Measurements from ENCODE around the gene HLA-DQA1.
"Not testable (repeated sequence)": the region's sequence is repeated elsewhere in the genome, so short reads cannot be mapped to it uniquely, and the experiment has no call there.

The HLA-DQA1 gene

DNA sequence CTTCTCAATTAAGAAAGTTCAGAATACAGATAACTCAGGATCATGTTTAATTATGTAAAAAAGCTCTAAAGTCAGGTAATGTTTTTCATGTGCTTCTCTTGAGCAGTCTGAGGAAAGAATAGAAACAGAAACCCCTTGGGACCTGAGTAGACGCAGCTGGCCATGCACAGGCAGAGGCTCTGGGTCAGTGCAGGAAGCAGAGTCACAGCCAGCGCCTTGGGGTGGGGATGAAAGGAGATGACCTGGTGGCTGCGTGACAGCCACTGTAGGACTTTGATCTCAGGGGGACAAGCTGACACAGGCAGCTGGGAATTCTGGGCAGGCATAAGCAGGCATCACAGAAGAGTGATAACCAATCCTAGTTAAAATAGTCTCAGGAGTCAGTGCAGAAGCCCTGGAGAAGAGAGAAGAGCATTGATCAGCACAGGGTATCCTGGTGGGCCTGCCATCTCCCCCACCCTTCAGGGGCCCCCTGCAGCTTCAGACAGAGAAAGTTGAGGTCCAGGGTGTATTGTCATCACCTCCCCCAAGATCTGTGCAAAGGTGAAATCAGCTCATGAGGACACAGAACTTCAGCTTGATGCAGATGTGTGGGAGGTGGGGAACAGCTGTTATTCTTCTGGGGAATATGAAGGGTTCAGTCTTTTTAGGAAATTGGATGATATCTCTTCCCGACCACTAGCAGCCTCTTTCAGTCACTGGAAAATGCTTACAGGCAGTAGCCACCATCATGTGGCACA is 22.8 kb downstream of the HLA-DQA1 start:
- no peak for DNase-seq

DNA sequence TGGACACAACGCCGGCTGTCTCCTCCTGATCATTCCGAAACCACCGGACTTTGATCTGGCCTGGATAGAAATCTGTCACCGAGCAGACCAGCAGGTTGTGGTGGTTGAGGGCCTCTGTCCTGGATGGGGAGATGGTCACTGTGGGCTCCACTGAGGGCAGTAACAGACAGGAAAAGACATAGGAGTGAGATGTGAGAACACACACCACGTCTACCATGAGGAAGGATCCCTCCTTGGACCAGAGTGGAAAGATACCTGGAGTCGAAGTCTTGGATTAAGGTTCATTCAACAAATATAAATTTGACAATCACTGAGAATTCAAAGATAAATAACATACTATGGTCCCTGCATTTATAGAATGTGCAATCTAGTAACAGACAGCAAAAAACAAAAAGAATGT is 24.9 kb downstream of the HLA-DQA1 start:
- no peak for DNase-seq

DNA sequence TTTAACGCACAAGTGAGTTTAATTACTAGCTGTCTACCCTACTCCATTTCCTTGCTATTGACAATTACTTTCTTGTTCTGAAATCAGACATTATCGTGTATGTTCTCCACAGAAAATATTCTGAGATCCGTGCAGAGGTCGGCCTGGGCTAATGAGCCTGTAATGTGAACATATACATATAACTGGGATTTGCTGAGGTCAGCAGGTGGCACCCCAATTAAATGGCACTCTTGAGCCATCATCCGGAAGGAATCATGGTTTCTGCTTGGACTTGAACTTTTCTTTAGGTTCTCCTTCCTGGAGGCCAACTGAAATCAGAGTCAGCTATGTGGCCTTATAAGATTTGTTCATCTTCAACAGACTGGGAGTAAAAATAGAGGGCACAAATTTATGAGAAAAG is 25.6 kb downstream of the HLA-DQA1 start:
- DNase-seq, result no peak

DNA sequence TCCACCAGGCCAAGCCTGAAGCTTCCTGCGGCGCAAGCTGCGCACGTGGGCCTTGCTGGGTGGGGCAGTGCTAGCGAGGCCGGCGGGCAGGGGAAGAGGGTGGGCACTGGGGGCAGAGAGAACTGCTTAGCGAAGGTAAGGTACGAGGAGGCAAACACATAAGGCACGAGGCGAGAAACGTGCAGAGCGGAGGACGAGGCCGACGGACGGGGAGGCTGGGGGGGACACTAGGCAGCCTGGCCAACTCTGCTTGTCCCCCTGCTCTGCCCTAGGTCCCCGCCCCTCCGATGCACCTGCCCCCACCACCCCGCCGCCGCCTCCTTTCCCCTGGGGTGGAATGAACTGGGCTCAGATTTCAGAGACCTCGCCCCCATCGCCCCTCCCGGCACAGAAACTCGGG is 27.1 kb downstream of the HLA-DQA1 start:
- no peak for DNase-seq

DNA sequence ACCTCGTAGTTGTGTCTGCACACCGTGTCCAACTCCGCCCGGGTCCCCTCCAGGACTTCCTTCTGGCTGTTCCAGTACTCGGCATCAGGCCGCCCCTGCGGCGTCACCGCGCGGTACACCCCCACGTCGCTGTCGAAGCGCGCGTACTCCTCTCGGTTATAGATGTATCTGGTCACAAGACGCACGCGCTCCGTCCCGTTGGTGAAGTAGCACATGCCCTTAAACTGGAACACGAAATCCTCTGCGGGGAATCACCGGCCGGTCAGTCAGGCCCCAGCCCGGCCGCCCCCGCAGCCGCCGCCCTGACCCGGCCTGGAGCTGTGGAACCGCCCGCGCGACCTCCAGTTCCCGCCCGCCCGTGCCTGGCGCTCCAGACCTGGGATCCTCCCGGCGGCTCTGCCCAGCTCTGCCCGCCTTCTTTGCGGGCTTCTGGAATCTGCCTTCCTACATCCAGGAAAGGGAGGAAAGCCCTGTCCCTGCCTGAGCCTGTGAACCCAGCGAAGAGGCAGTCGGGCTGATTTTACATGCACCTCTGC is 27.7 kb downstream of the HLA-DQA1 start:
- no peak for DNase-seq

DNA sequence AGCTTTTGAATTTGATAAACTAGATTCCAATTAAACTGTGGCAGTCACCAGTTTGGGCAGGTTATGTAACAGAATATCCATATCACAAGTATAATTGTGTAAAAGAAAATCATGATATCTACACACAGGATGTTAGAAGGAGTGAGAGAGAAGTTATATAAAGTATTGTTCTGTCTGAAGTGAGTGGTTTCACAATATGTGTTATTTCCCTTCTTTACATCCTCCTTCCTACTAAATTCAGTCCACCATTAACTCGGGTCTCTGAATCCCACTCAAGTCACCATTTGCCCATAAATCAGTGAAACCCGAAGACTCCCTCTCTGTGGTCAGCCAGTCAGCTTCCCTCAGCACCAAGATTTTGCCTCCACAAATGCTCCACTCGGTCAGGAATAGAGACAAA is 28.5 kb downstream of the HLA-DQA1 start:
- no peak for DNase-seq

DNA sequence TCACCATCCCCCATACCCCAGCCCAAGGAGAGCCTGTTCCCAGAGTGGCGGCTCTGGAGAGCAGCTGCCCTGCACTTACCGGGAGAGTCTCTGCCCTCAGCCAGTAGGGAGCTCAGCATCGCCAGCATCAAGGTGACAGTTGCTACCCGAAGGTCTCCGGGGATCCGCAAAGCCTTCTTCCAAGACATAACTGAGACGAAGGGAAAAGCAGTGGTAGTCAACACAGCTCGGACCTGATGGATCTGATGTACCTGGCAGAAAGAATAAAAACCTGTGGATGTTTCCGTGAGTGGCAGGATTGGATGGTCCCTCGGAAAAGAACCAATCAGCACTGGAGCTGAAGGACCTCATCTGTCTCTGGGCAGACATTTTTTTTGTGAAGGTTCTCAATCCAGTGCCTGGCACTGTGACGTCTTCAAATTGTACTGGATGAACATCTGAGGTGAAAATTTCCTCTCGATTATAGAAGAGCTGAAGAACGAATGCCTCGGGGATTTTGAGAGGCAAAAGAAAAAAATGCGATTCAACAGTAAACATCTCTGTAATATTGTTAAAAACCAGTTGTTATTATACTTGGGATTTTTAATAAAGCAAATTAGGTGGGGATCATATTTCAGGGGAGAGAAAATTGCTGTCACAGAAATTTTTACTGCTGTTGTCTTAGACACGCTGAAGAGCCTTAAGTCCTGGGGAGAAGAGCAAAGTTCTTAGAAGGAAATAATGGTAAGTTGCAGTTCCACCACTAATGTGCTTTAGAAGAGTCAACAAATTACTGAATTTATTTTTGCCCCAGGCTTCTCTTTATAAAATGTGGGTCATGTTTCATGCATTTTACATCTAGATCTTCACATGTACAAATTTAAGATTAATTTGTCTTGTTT is 29.5 kb downstream of the HLA-DQA1 start, which contains the start of gene HLA-DQB1:
Gene HLA-DQB1, minus strand, starts transcription at position 238 of the 881 bp plus-strand sequence. Its CDS starts 50 bp downstream, at position 188.
- peak; percentile 12 to 37 for DNase-seq

DNA sequence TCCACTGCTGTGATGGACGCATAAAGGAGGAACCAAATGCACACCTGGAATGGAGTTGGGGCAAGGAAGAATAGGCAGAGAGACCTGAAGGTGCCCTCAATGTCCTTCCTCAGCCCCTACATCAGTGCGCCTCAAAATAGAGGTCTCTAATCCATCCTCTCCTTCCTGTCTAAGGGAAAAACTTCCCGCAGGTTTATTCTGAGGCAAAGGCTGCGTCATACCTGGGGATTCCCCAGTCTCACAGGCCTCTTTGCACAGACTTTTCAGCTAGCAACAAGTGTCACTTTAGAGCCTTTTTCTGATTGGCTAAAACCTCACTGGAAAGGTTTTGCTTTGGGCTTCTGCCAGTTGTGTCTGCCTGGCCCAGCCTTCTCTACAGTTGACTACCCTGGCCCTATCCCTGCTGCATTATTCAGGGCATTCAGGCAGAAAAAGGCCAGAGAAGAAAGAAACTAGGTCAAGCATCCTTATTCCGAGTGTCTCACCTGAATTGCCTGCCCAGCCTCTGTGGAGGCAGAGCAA is 31.1 kb downstream of the HLA-DQA1 start:
- DNase-seq, result peak in 1 of 2 experiments; percentile 25

DNA sequence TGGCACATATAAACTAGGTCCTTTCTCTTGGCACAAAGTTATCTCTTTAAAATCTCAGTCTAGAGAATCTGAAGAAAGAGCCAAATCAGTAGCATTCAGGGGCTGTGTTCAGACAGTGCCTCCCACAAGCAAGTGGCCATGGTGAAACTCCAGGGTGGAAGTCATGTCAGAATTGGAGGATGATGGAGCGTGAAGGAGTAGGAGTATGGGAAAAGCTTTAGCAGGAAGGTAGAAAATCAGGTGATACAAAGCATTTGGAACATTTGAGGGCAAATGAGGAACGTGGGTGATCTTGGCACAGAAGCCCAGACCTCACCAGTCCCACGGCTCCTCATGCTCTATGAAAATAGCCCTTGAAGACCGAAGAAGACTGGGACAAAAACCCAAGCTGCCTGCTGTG is 32.0 kb downstream of the HLA-DQA1 start:
- no peak for DNase-seq

DNA sequence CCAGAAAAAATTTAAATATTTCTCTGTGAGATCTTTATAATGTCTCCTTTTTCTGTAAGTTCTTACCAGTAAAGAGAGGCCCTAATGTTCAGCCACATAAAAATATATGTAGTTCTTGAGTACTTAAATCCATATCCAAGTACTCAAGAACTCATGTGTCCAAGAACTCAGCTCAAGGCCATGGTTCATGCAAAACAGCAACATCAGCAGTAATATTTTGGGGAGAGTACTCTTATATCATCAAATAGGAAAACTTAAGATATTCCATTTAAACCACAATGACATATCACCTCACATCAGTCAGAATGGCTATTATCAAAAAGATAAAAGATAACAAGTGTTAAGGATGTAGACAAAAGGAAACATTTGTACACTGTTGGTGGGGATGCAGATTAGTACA is 32.7 kb downstream of the HLA-DQA1 start:
- no peak for DNase-seq

DNA sequence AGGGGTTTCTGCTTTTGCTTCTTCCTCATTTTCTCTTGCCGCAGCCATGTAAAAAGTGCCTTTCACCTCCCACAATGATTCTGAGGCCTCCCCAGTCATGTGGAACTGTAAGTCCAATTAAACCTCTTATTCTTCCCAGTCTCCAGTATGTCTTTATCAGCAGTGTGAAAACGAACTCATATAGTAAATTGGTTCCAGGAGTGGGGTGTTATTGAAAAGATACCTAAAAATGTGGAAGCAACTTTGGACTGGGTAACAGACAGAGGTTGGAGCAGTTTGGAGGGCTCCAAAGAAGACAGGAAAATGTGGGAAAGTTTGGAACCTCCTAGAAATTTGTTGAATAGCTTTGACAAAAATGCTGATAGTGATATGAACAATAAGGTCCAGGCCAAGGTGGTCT is 34.7 kb downstream of the HLA-DQA1 start:
- DNase-seq, result not testable (repeated sequence)

DNA sequence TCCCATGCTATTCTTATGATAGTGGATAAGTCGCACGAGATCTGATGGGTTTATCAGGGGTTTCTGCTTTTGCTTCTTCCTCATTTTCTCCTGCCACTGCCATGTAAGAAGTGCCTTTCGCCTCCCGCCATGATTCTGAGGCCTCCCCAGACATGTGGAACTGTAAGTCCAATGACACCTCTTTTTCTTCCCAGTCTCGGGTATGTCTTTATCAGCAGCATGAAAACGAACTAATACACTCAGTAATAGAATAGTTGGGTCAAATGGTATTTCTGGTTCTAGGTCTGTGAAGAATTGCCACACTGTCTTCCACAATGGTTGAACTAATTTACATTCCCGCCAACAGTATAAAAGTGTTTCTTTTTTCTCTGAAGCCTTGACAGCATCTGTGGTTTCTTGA is 36.9 kb downstream of the HLA-DQA1 start:
- DNase-seq, result not testable (repeated sequence)

DNA sequence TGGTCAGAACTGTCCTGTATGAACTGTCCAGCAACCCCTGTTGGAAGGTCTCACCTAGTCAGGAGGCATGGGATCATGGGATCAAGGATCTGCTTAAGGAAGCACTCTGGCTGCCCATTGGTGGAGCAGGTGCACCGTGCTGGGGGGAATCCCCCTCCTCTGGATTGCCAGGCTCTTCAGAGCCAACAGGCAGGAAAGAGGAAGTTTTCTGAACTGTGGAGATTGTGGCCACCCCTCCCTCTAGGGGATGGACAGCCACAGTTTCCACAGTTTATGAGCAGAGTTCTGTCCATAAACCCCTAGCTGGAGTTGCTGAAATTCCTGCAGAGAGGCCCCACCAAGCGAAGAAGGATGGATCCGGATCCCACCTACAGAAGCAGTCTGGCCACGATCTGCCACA is 42.3 kb downstream of the HLA-DQA1 start:
- DNase-seq, result no peak

DNA sequence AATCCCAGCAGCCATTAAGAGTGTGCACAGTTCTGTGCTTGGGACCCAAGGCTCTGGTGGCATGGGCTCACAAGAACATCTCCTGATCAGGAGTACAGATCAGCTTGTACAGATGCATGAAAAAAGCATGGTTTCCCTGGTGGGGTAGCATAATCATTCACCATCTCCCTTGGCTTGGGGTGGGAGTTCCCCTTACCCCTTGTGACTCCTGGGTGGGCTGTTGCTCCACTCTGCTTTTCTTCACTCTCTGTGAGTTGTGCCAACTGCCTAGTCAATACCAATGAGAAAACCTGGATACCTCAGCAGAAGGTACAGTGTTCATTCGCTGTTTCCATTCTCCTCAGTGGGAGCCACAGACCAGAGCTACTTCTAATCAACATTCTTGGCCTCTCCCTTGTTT is 42.8 kb downstream of the HLA-DQA1 start:
- DNase-seq, result no peak

DNA sequence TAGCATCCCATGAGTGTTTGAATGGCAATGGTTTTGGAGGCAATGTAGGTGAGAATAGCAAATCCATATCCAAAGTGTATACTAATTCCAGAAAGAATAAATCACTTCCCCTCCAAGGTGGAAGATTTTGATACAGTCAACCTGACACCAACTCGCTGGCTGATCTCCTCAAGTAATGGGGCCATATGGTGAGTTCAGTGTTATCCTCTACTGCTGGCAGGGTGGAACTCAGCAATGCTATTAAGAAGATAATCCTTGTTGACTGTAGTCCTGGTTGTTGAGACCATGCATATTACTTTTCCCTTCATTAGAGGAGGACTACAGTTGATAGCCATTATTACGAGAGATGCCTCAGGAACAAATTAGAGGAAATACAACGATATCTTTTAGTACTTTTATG is 47.0 kb downstream of the HLA-DQA1 start:
- DNase-seq, result no peak

DNA sequence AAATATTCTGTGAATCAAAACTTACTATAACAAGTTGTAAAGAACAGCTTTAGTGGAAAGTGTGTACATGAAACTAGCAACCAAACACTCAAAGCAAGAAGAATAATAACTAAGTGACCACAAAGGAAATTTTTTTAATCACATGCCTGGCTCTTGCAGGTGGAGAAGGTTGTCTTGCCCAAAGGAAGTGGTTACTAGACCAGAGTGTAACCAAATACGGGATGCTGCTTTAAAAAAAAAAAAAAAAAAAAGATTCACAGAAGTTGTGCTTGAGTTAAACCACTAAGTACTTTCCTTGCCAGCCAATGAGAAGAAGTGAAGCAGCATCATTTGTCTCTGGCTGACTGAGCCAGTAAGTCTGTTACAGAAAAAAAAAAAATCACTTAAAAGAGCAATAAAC is 48.4 kb downstream of the HLA-DQA1 start:
- no peak for DNase-seq

DNA sequence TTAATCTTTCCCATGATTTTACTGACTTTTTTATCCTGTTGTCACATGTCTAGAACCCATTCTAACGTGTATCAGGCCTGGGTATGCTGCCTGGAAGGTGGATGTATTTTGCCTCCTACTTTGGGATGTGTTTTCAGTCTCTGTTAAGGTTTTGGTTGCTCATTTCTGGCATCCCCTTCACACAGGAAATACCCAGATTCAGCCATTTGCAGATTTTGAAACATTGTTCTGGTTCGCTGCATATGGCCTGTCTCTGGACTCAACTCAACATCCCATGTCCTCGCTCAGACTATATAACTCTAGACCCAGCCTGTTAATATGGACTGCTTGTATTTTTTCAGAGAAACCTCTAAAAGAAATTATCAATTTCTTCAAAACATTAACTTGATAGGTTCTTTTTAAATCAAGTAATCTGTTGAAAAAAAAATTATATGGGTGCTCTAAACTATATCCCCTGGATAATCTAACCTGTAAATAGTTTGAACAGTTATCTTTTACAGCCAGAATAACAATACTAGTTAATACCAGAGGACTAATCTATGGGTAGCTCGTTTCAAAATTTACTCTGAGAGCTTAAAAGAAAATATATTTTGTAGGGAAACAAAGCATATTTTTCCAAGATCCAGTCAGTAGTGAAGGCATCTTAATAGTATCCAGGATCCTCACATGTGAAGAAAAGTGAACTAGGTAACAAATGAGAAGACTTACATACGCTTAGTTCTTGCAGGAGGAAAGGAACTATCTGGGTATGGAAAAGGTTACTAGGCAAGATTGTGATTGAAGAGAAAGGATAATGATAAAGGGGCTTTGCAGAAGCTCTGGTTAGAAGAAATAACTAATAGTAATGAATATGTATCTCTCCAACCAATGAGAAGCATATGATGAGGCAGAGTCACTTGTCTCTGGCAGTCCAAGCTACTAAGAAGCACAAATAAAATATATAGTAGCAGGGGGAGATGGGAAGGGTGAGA is 52.6 kb downstream of the HLA-DQA1 start:
- DNase-seq, result no peak

DNA sequence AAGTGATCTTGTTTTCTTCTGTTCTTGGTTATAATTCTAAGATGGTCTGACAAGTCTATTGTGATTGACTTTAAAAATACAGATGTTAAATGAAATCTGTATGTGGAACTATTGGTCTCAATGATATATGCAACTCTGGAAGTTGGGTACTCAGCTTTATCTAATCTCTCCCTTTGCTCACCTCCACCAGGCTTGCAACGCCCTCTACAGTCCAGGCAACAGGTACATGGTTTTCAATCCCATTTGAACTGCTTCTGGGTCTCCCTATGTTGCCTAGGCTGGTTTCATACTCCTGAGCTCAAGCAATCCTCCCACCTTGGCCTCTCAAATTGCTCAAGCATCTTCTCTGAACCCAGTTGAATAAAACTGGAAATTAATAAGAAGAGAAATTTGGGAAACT is 54.8 kb downstream of the HLA-DQA1 start:
- no peak for DNase-seq

All from NCI-H187 (cell line).